Mononuclear cell (primary cell): ENCODE results near the gene F7. TPM values are rescaled to one million over a fixed set of nuclear protein-coding genes. Genes with fewer than 3 reads are reported as not detected.

ENCODE experiments used
- H3K27me3 ChIP-seq: 2 replicates; pipeline ENCODE4 v1.6.0; 2011; ENCODE audit warnings: low read length, control low read depth; ENCODE audit not compliant: insufficient read depth
- H3K4me1 ChIP-seq: 2 replicates; pipeline ENCODE4 v1.5.1; 2011; ENCODE audit warnings: mild to moderate bottlenecking, low read length, control low read depth; ENCODE audit not compliant: insufficient read depth
- H3K4me3 ChIP-seq: 2 replicates; pipeline ENCODE4 v1.5.1; 2011; ENCODE audit warnings: mild to moderate bottlenecking, low read length, moderate library complexity
- H3K9me3 ChIP-seq: 2 replicates; pipeline ENCODE4 v1.5.1; 2011; ENCODE audit warnings: low read depth, mild to moderate bottlenecking, control low read depth, low read length
- total RNA-seq: library from RNA; depleted of rRNA; stranded (reverse); fragments of >200 nt; gene quantifications from one replicate; pipeline ENCODE4 v1.2.3, GENCODE V29; 2012

Gene F7
- total RNA-seq, 1 donor, result 0.52 TPM

- H3K9me3 ChIP-seq, result no peaks in the 10 kb centered on the region
- peaks cover 2% of the 10 kb centered on the region for H3K27me3 ChIP-seq
- no peak overlapping the region for H3K4me3 ChIP-seq
- no peaks in the 10 kb centered on the region for H3K4me1 ChIP-seq
Observed at GRCh38 chr13:113139577-113139976, 34.0 kb downstream of the F7 start.

GRCh38 chr13:113140677-113141600 is 35.3 kb downstream of the F7 start:
- H3K9me3 ChIP-seq, result no peaks in the 10 kb centered on the region
- no peaks in the 10 kb centered on the region for H3K4me1 ChIP-seq
- H3K4me3 ChIP-seq, result no peak overlapping the region
- H3K27me3 ChIP-seq, result peaks cover 2% of the 10 kb centered on the region

GRCh38 chr13:113141601-113141970 is 36.0 kb downstream of the F7 start:
- H3K9me3 ChIP-seq, result no peaks in the 10 kb centered on the region
- peaks cover 2% of the 10 kb centered on the region for H3K27me3 ChIP-seq
- no peaks in the 10 kb centered on the region for H3K4me1 ChIP-seq
- H3K4me3 ChIP-seq, result no peak overlapping the region

- no peak overlapping the region for H3K4me3 ChIP-seq
- no peaks in the 10 kb centered on the region for H3K4me1 ChIP-seq
- no peaks in the 10 kb centered on the region for H3K9me3 ChIP-seq
- peaks cover 1% of the 10 kb centered on the region for H3K27me3 ChIP-seq
Observed at GRCh38 chr13:113142876-113143275, 37.3 kb downstream of the F7 start.

- Histone ChIP-seq H3K4me3 (no peak overlapping the region), H3K4me1 (no peaks in the 10 kb centered on the region), H3K9me3 (no peaks in the 10 kb centered on the region), H3K27me3 (no peaks in the 10 kb centered on the region)
Observed at GRCh38 chr13:113143466-113144254, 38.1 kb downstream of the F7 start.

- Histone ChIP-seq H3K9me3 (no peaks in the 10 kb centered on the region), H3K4me3 (no peak overlapping the region), H3K4me1 (no peaks in the 10 kb centered on the region), H3K27me3 (no peaks in the 10 kb centered on the region)
Observed at GRCh38 chr13:113144255-113144629, 38.7 kb downstream of the F7 start.

GRCh38 chr13:113145496-113145895 is 39.9 kb downstream of the F7 start:
- H3K4me1 ChIP-seq, result no peaks in the 10 kb centered on the region
- H3K27me3 ChIP-seq, result no peaks in the 10 kb centered on the region
- no peaks in the 10 kb centered on the region for H3K9me3 ChIP-seq
- no peak overlapping the region for H3K4me3 ChIP-seq

GRCh38 chr13:113145911-113146598 is 40.5 kb downstream of the F7 start:
- no peaks in the 10 kb centered on the region for H3K4me1 ChIP-seq
- no peaks in the 10 kb centered on the region for H3K9me3 ChIP-seq
- H3K4me3 ChIP-seq, result no peak overlapping the region
- no peaks in the 10 kb centered on the region for H3K27me3 ChIP-seq

- H3K27me3 ChIP-seq, result peaks cover 1% of the 10 kb centered on the region
- no peak overlapping the region for H3K4me3 ChIP-seq
- no peaks in the 10 kb centered on the region for H3K9me3 ChIP-seq
- no peaks in the 10 kb centered on the region for H3K4me1 ChIP-seq
Observed at GRCh38 chr13:113146750-113147149, 41.2 kb downstream of the F7 start.

- no peak overlapping the region for H3K4me3 ChIP-seq
- H3K27me3 ChIP-seq, result peaks cover 6% of the 10 kb centered on the region
- H3K4me1 ChIP-seq, result peaks cover 3% of the 10 kb centered on the region
- H3K9me3 ChIP-seq, result no peaks in the 10 kb centered on the region
Observed at GRCh38 chr13:113147206-113147605, 41.6 kb downstream of the F7 start.

GRCh38 chr13:113148407-113148806 is 42.8 kb downstream of the F7 start:
- H3K9me3 ChIP-seq, result no peaks in the 10 kb centered on the region
- H3K4me3 ChIP-seq, result no peak overlapping the region
- peaks cover 13% of the 10 kb centered on the region for H3K27me3 ChIP-seq
- peaks cover 15% of the 10 kb centered on the region for H3K4me1 ChIP-seq

GRCh38 chr13:113148940-113149503 is 43.4 kb downstream of the F7 start:
- no peaks in the 10 kb centered on the region for H3K9me3 ChIP-seq
- H3K27me3 ChIP-seq, result peaks cover 13% of the 10 kb centered on the region
- H3K4me3 ChIP-seq, result no peak overlapping the region

GRCh38 chr13:113149711-113150549 is 44.3 kb downstream of the F7 start:
- peaks cover 23% of the 10 kb centered on the region for H3K4me1 ChIP-seq
- no peak overlapping the region for H3K4me3 ChIP-seq
- no peaks in the 10 kb centered on the region for H3K9me3 ChIP-seq
- H3K27me3 ChIP-seq, result peaks cover 13% of the 10 kb centered on the region

More at GRCh38 chr13:113148940-113149503, 43.4 kb downstream of the F7 start:
- peaks cover 18% of the 10 kb centered on the region for H3K4me1 ChIP-seq
